Stimulated activated effector memory CD8-positive, alpha-beta T cell treated with anti-CD3 and anti-CD28 coated beads, Interleukin-12 subunit alpha, Interleukin-12 subunit beta, amount 100 ng/mL, for 72 hours (primary cell): ENCODE results near the gene CNNM2.
"Not testable (repeated sequence)": the region's sequence is repeated elsewhere in the genome, so short reads cannot be mapped to it uniquely, and the experiment has no call there.

Experiments
- ATAC-seq: fragments of 150-1000 bp; cut with Tn5 transposase; 2 replicates; pipeline ENCODE4 v1.10.0; 2021
- DNase-seq, 2 donors: peaks; one replicate each; pipeline ENCODE4 v3.0.0; 2021 to 2022; ENCODE audit warnings: low spot score in 2 of 2
- H3K27ac Mint-ChIP-seq: one replicate; pipeline ENCODE4 v1.8.0; 2022; ENCODE audit warnings: mild to moderate bottlenecking, mixed read lengths
- H3K36me3 Mint-ChIP-seq: one replicate; pipeline ENCODE4 v1.8.0; 2022; ENCODE audit warnings: mild to moderate bottlenecking, mixed read lengths
- H3K4me1 Mint-ChIP-seq: one replicate; pipeline ENCODE4 v1.8.0; 2022; ENCODE audit warnings: mixed read lengths
- H3K4me3 Mint-ChIP-seq: one replicate; pipeline ENCODE4 v1.8.0; 2022; ENCODE audit warnings: mild to moderate bottlenecking, mixed read lengths
- H3K9me3 Mint-ChIP-seq: one replicate; pipeline ENCODE4 v1.8.0; 2022; ENCODE audit warnings: mixed read lengths

CNNM2 gene

DNA sequence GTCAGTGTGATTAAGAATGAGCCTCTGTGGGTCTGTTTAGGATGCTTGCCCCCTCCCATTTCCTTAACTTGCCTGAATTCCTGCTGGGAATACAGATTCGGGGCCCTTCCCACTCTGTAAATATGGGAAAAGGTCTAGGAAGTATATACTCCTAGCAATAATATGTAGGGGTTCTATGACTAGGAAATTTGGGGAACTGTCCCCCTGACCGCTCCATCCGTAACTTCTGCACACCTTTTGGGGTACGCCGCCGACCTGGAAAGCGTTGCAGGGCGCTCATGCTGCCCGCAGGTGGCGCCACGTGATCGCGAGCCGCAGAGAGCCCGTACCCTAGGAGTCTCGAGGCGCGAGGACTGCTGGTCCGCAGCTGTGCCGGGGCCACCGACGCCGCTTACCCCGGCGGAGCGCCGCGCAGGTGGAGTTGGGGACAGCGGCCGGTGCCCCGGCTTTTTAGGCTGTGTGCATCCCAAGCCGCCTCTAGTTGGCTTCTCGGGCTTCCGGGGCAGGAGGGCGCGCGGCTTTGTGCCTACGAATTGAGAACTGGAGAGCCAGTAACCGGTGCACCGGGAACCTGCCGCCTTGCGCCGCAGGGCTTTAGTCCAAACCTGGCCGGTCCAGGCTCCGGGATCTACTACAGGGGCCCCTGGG lies 656 bp upstream of the CNNM2 start:
- peak overlapping the region; percentile 94 for H3K27ac Mint-ChIP-seq
- peaks cover 38% of the 10 kb centered on the region for H3K4me1 Mint-ChIP-seq
- peak; percentile 70 for ATAC-seq
- no peaks in the 10 kb centered on the region for H3K9me3 Mint-ChIP-seq
- peaks cover 14% of the 10 kb centered on the region for H3K36me3 Mint-ChIP-seq
- peak; percentile 83 to 93 for DNase-seq
- peak overlapping the region; percentile 95 for H3K4me3 Mint-ChIP-seq

DNA sequence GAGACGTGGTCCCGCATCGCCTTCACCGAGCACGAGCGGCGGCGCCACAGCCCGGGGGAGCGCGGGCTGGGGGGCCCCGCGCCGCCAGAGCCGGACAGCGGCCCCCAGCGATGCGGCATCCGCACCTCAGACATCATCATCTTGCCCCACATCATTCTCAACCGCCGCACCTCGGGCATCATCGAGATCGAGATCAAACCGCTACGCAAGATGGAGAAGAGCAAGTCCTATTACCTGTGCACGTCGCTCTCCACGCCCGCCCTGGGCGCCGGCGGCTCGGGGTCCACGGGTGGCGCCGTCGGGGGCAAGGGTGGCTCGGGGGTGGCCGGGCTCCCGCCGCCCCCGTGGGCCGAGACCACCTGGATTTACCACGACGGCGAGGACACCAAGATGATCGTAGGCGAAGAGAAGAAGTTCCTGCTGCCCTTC lies 737 bp downstream of the CNNM2 start:
- peak in 1 of 2 donors; percentile 28 for DNase-seq
- ATAC-seq = no peak
- Mint-ChIP-seq H3K27ac (peak overlapping the region; percentile 94), H3K4me1 (peaks cover 49% of the 10 kb centered on the region), H3K4me3 (peak overlapping the region; percentile 95), H3K36me3 (peaks cover 14% of the 10 kb centered on the region), H3K9me3 (no peaks in the 10 kb centered on the region)

DNA sequence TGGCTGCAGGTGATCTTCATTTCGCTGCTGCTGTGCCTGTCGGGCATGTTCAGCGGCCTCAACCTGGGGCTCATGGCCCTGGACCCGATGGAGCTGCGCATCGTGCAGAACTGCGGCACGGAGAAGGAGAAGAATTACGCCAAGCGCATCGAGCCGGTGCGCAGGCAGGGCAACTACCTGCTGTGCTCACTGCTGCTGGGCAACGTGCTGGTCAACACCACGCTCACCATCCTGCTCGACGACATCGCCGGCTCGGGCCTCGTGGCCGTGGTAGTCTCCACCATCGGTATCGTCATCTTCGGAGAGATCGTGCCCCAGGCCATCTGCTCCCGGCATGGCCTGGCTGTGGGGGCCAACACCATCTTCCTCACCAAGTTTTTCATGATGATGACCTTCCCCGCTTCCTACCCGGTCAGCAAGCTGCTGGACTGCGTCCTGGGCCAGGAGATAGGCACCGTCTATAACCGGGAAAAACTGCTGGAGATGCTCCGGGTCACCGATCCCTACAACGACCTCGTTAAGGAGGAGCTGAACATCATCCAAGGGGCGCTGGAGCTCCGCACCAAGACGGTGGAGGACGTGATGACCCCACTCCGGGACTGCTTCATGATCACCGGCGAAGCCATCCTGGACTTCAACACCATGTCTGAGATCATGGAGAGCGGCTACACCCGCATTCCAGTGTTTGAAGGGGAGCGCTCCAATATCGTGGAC lies 1.3 kb downstream of the CNNM2 start:
- Mint-ChIP-seq H3K4me1 (peaks cover 52% of the 10 kb centered on the region), H3K9me3 (no peaks in the 10 kb centered on the region), H3K36me3 (peaks cover 14% of the 10 kb centered on the region), H3K27ac (peak overlapping the region; percentile 50), H3K4me3 (peak overlapping the region; percentile 95)
- ATAC-seq = no peak
- DNase-seq = no peak

DNA sequence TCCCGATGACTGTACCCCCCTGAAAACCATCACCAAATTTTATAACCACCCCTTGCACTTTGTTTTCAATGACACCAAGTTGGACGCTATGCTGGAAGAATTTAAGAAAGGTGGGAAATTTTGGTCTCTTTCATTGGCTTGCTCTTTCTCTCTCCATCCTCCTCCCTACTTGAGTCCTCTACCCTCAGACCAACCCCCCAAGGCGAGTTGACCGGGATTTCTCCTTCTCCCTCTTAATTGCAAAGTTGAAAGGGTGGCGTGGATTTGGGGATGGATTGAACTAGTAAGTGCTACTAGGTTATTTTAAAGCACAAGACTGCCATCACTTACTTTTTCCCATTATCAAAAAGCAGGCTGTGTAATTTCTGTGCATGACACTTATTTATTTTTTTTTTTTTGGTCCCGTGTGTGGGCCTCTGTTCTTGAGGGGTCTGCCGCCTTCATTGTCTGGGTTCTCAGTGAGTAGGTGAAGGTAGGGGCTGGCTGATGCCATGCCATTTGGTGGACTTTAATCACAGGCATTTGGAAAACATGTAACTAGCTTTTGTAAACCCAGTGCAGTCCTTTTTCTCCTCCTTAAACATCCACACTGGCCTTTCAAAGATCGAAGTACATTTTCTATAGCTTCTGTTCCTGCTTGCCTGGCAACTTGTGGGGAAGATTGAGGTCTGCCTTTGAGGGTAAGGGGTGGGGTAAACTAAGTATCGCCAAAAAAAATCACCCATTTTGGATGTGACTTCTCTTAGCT lies 2.1 kb downstream of the CNNM2 start:
- Mint-ChIP-seq H3K27ac (peak overlapping the region; percentile 50), H3K9me3 (no peaks in the 10 kb centered on the region), H3K36me3 (peaks cover 14% of the 10 kb centered on the region), H3K4me1 (peaks cover 52% of the 10 kb centered on the region), H3K4me3 (peak overlapping the region; percentile 95)
- no peak for DNase-seq
- ATAC-seq = no peak

DNA sequence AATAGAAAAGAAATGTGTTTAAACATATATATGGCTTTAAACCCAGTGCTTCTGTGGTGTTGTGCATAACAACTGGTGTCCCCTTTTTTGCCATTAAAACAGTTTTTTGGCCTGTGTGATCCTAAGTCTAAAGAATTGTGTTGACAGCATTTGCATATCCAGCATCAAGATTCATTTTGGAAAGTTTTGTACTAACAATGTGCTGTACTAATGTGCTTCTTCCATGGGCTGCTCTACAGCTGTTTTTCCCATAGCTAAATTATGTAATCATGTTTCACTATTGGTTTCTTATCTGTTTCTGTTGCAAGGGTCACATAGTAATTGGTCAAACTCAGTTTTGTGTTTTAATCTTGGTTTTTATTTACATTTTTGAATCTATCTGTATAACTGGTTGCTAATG lies 5.5 kb downstream of the CNNM2 start:
- no peak for ATAC-seq
- no peak for DNase-seq
- Mint-ChIP-seq H3K4me3 (no peak overlapping the region), H3K4me1 (peaks cover 50% of the 10 kb centered on the region), H3K36me3 (peaks cover 12% of the 10 kb centered on the region), H3K9me3 (no peaks in the 10 kb centered on the region), H3K27ac (no peak overlapping the region)

DNA sequence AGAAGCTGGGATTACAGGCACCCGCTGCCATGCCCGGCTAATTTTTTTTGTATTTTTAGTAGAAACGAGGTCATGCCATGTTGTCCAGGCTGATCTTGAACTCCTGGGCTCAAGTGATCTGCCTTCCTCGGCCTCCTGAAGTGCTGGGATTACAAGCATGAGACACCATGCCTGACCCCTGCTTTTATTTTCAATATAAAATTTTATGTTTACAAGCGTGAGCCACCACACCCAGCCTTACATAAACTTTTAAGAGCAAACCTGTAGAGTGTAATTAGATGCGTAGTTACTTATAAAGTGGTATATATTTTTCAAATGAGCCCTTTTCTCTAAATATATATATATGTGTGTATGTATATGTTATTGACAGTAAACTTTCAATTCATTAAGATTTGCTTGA lies 8.7 kb downstream of the CNNM2 start:
- no peak for DNase-seq
- no peaks in the 10 kb centered on the region for H3K9me3 Mint-ChIP-seq
- H3K4me3 Mint-ChIP-seq = no peak overlapping the region
- H3K4me1 Mint-ChIP-seq = peaks cover 24% of the 10 kb centered on the region
- H3K36me3 Mint-ChIP-seq = peaks cover 6% of the 10 kb centered on the region
- ATAC-seq = no peak
- no peak overlapping the region for H3K27ac Mint-ChIP-seq

DNA sequence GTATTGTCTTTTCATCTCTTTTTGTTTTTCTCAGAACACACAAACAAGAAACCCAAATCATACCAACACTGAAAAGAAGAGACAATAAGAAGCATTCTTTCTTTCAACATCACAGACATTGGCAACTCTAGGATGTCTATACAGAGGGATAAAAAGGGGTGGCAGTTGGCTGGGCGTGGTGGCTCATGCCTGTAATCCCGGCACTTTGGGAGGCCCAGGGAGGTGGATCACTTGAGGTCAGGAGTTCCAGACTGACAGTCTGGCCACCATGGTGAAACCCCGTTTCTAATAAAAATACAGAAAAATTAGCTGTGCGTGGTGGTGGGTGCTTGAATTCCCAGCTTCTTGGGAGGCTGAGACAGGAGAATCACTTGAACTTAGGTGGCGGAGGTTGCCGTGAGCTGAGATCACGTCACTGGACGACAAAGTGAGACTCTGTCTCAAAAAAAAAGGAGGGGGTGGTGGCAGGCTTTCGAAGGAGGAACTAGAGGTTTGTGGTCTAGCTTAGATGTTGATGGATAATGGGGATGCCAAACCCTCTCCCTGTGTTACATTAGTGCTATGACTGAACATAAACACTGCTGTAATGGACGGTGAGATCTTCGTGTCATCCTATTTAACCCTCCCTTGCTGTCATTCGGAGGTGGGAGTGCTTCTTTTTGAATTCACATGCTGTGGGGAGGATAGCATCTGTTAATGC lies 9.4 kb downstream of the CNNM2 start:
- DNase-seq (no peak), ATAC-seq (no peak)
- H3K4me3 Mint-ChIP-seq = no peak overlapping the region
- H3K9me3 Mint-ChIP-seq = no peaks in the 10 kb centered on the region
- H3K36me3 Mint-ChIP-seq = peaks cover 6% of the 10 kb centered on the region
- H3K27ac Mint-ChIP-seq = no peak overlapping the region
- H3K4me1 Mint-ChIP-seq = peaks cover 20% of the 10 kb centered on the region

DNA sequence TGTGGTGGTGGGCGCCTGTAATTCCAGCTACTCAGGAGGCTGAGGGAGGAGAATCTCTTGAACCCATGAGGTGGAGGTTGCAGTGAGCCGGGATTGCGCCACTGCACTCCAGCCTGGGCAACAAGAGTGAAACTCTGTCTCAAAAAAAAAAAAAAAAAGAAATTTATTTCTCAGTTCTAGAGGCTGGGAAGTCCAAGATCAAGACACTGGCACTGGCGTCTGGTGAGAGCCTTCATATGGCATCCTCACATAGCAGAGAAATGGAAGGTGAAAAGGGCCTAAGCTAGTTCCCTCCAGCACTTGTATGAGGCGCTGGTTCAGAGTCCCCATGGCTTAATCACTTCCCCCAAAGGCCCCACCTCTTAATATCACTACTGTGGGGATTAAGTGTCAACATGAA lies 10.3 kb downstream of the CNNM2 start:
- not testable (repeated sequence) for H3K9me3 Mint-ChIP-seq, H3K27ac Mint-ChIP-seq, H3K4me3 Mint-ChIP-seq, ATAC-seq, DNase-seq, H3K36me3 Mint-ChIP-seq
- peaks cover 12% of the 10 kb centered on the region for H3K4me1 Mint-ChIP-seq

DNA sequence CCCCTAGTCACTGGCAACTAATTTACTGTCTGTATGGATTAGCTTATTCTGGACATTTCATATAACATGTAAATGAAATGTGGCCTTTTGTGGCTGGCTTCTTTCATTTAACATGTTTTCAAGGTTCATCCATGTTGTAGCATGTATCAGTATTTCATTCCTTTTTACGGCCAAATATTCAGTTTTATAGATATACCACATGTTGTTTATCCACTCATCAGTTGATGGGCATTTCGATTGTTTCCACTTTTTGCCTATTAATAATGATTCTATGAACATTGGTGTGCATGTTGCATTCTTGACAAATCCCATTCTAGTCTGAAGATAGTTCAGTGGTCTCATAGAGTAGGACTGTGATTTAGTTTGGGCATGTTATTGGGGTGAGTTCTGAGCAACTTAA lies 12.6 kb downstream of the CNNM2 start:
- peaks cover 6% of the 10 kb centered on the region for H3K36me3 Mint-ChIP-seq
- H3K4me1 Mint-ChIP-seq = peaks cover 6% of the 10 kb centered on the region
- no peaks in the 10 kb centered on the region for H3K9me3 Mint-ChIP-seq
- no peak for ATAC-seq
- DNase-seq = no peak
- H3K27ac Mint-ChIP-seq = no peak overlapping the region
- H3K4me3 Mint-ChIP-seq = no peak overlapping the region

DNA sequence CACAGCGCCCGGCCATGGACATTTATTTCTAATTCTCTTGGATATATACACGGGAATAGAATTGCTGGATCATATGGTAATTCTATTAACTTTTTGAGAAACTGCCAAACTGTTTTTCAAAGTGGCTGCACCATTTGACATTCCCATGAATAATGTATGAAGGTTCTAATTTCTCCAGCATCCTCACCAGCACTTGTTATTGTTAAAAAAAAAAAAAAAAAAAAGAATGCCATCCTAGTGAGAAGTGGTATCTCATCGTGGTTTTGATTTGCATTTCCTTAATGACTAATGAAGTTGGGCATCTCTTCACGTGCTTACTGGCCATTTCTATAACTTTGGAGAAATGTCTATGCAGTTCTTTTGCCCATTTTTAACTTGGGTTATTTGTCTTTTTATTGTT lies 13.5 kb downstream of the CNNM2 start:
- H3K36me3 Mint-ChIP-seq = peaks cover 6% of the 10 kb centered on the region
- ATAC-seq (no peak), DNase-seq (no peak)
- no peak overlapping the region for H3K27ac Mint-ChIP-seq
- H3K4me1 Mint-ChIP-seq = peaks cover 13% of the 10 kb centered on the region
- H3K9me3 Mint-ChIP-seq = no peaks in the 10 kb centered on the region
- no peak overlapping the region for H3K4me3 Mint-ChIP-seq

DNA sequence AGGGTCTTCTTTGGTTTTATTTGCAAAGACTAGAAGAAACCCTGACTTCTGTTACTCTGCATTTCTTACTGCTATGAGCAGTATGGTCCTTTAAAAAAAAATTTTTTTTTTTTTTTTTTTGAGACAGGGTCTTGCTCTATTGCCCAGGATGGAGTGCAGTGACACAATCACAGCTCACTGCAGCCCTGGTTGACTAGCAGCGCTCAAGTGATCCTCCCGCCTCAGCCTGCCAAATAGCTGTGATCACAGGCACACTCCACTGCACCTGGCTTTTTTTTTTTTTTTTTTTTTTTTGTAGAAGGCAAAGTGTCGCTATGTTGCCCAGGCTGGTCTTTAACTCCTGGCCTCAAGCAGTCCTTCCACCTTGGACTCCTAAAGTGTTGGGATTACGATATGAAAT lies 17.4 kb downstream of the CNNM2 start:
- H3K9me3 Mint-ChIP-seq = no peaks in the 10 kb centered on the region
- no peak for DNase-seq
- no peak for ATAC-seq
- no peak overlapping the region for H3K27ac Mint-ChIP-seq
- no peak overlapping the region for H3K4me3 Mint-ChIP-seq
- H3K36me3 Mint-ChIP-seq = no peaks in the 10 kb centered on the region
- peaks cover 8% of the 10 kb centered on the region for H3K4me1 Mint-ChIP-seq

DNA sequence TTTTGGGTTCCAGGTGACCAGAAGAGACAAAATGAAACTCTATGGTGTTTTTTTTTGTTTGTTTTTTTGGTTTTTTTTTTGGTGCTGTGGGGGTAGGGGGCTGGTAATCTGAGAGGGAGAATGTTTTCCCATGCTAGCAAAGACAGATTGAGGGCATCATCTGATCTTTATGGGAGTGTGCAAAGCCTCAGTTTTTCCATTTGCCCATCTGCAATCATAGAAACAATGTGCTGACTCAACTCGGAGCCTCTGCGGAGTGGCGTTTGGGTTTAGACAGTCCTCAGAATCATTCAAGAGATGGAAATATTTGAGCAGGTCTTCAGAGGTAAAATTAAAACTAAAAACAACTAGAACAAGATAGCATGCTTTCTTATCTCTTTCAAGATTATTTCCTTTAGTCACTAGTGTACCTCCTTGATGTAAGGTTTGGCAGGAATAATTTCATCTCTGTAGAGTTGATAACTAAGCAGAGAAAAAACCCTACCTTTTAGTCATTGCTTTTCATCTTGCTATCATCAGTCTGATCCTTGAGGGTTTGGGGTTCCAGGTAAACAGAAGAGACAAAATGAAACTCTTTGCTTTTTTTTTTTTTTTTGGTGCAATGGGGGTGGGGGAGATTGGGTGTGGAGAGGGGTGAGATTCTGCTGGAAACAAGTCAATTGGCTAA lies 18.0 kb downstream of the CNNM2 start:
- DNase-seq = no peak
- Mint-ChIP-seq H3K4me3 (peak overlapping the region; percentile 10), H3K4me1 (peaks cover 8% of the 10 kb centered on the region), H3K9me3 (no peaks in the 10 kb centered on the region), H3K36me3 (no peaks in the 10 kb centered on the region), H3K27ac (peak overlapping the region; percentile 12)
- ATAC-seq = peak; percentile 40

DNA sequence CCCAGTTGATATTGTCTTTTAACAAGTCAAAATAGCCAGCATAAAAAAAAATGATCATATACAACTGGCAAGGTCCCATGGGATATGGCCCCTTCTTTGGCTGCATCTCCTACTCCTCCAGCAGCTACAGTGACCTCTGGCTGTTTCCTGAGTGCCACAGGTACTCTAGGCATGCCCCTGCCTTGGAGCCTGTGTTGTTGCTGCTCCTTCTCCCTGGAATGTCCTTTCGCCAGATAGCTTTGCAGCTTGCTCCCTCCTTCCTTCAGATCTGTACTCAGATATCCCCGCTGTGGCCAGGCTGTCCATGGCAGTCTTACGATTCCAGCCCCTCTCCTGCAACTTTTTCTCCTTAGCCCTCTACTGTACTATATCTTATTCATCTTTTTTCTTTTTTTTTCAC lies 23.3 kb downstream of the CNNM2 start:
- Mint-ChIP-seq H3K4me3 (no peak overlapping the region), H3K36me3 (peaks cover 5% of the 10 kb centered on the region), H3K4me1 (peaks cover 4% of the 10 kb centered on the region), H3K9me3 (no peaks in the 10 kb centered on the region), H3K27ac (no peak overlapping the region)
- no peak for ATAC-seq
- no peak for DNase-seq

DNA sequence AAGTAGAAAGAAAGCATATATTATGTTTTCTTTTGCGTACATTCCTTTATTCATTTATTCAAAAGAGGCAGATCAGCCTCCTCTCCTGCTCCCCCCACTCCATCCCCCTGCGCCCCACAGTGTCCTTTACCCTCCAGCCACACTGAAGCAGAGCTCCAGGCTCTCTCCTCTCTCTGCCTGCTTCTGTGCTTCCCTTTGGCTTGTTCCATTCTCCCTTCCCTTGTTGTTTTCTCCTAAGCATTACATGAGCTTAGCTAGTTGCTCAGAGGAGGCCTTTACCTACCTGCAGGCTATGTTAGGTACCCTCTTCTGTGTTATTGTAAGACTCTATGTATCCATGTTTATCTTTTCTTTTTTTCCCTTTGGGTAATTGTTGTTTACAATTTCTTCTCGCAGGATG lies 27.4 kb downstream of the CNNM2 start:
- no peaks in the 10 kb centered on the region for H3K4me1 Mint-ChIP-seq

DNA sequence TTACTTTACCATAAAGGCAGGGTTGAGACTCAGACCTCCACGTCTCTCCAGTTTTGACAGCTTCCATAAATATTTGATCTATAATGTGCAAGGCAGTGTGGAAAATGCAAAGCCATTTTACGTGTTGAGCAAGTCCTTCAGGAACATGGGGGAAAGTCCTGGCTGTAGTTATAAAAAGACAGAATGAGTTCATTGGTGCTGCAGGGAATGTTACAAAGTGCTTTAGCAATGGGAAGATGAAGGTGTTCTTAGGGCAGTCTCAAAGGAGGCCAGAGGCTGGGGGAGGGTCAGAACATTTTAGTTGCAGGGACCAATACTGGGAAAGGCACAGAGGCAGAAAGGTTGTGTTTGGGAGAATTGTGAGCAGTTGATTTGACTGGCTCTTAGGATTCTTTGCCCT lies 27.9 kb downstream of the CNNM2 start:
- Mint-ChIP-seq H3K4me3 (no peak overlapping the region), H3K4me1 (no peaks in the 10 kb centered on the region), H3K36me3 (peaks cover 5% of the 10 kb centered on the region), H3K9me3 (no peaks in the 10 kb centered on the region), H3K27ac (no peak overlapping the region)
- ATAC-seq (no peak), DNase-seq (no peak)

More for the DNA sequence above, 27.4 kb downstream of the CNNM2 start:
- DNase-seq (no peak), ATAC-seq (no peak)
- Mint-ChIP-seq H3K36me3 (peaks cover 5% of the 10 kb centered on the region), H3K27ac (no peak overlapping the region), H3K9me3 (no peaks in the 10 kb centered on the region), H3K4me3 (no peak overlapping the region)
